Left lung (tissue), 10 donors: ENCODE results near the gene SERBP1. TPM values are rescaled to one million over a fixed set of nuclear protein-coding genes. Genes with fewer than 3 reads are reported as not detected.

Experiments
- ATAC-seq: fragments of 200-7000 bp; cut with Tn5 transposase; one replicate; pipeline ENCODE4 v1.9.1; 2020; ENCODE audit warnings: moderate library complexity
- DNase-seq, 4 donors: peaks; one replicate each; pipeline ENCODE4 v3.0.0-alpha.2; 2013 to 2020
- H3K27ac ChIP-seq, 2 donors: fragments of 200-600 bp; sonication (generic) in 1 of 2; one replicate each; pipeline versions ENCODE4 v1.5.0 to v1.8.0; 2020 to 2021
- H3K27me3 ChIP-seq, 2 donors: fragments of 200-600 bp; sonication (generic) in 1 of 2; one replicate each; pipeline versions ENCODE4 v1.5.0 to v1.8.0; 2020 to 2021
- H3K36me3 ChIP-seq, 2 donors: fragments of 200-600 bp; sonication (generic) in 1 of 2; one replicate each; pipeline versions ENCODE4 v1.5.0 to v1.8.0; 2020 to 2021
- H3K4me1 ChIP-seq, 2 donors: fragments of 200-600 bp; one replicate each; pipeline ENCODE4 v1.8.0; 2021
- H3K4me3 ChIP-seq, 2 donors: fragments of 200-600 bp; sonication (generic) in 1 of 2; one replicate each; pipeline versions ENCODE4 v1.5.0 to v1.8.0; 2020 to 2021; ENCODE audit warnings: mild to moderate bottlenecking in 1 of 2
- H3K9me3 ChIP-seq, 2 donors: fragments of 200-600 bp; sonication (generic) in 1 of 2; one replicate each; pipeline versions ENCODE4 v1.5.0 to v1.8.0; 2020 to 2021
- CTCF ChIP-seq, 2 donors: fragments of 200-600 bp; sonication (generic) in 1 of 2; IDR thresholded peaks; one replicate each; pipeline versions ENCODE4 v1.5.0 to v1.8.0; 2021; ENCODE audit warnings: antibody characterized with exemption in 2 of 2
- intact Hi-C, 2 donors: fragments of 100-400 bp; cut with DNase I; formaldehyde crosslinking; loops; one replicate each; pipeline versions ENCODE4 v1.11.2 to v1.14.2; 2022
- polyA plus RNA-seq, 6 donors: library from polyadenylated mRNA; unstranded; fragments of 120-200 nt; gene quantifications; one replicate each; pipeline ENCODE4 v1.2.1, GENCODE V29; 2013; ENCODE audit not compliant: insufficient read length in 6 of 6
- total RNA-seq, 2 donors: library from RNA; stranded (reverse); fragmentation: NEBNext Ultra II Directional; extraction: Animal tissue kit (Norgen Biotek cat#: 25700); gene quantifications; one replicate each; pipeline ENCODE4 v1.2.1, GENCODE V29; 2021
- donor health status: DM: no; HTN: yes; CAD: no.
- donor health status: DM: no; HTN: no; CAD: no.

Gene SERBP1
- total and polyA plus RNA-seq, 8 donors: 130 to 346 (median 315) TPM

GRCh38 chr1:67367370-67368045 is 62.7 kb downstream of the SERBP1 start:
- intact Hi-C loops: no loop called here
- H3K4me1 ChIP-seq: no peaks in the 10 kb centered on the region
- DNase-seq: peak in 2 of 4 donors; percentile 24 to 48
- no peaks in the 10 kb centered on the region for H3K9me3 ChIP-seq
- no peak for TF ChIP-seq CTCF (IDR thresholded peaks at IDR 0.05)
- H3K36me3 ChIP-seq: no peaks in the 10 kb centered on the region
- ATAC-seq: no peak
- H3K27ac ChIP-seq: no peak overlapping the region
- no peaks in the 10 kb centered on the region for H3K27me3 ChIP-seq
- H3K4me3 ChIP-seq: no peak overlapping the region

- Histone ChIP-seq H3K36me3 (no peaks in the 10 kb centered on the region), H3K4me1 (no peaks in the 10 kb centered on the region), H3K27ac (no peak overlapping the region), H3K9me3 (no peaks in the 10 kb centered on the region), H3K4me3 (no peak overlapping the region), H3K27me3 (no peaks in the 10 kb centered on the region)
- no peak for DNase-seq
- intact Hi-C loops: no loop called here
- no peak for ATAC-seq
- TF ChIP-seq CTCF (IDR thresholded peaks at IDR 0.05): no peak
Observed at GRCh38 chr1:67361641-67362040, 68.6 kb downstream of the SERBP1 start.

GRCh38 chr1:67359592-67359991 is 70.6 kb downstream of the SERBP1 start:
- Histone ChIP-seq H3K4me3 (no peak overlapping the region), H3K4me1 (no peaks in the 10 kb centered on the region), H3K27ac (no peak overlapping the region), H3K27me3 (no peaks in the 10 kb centered on the region), H3K36me3 (no peaks in the 10 kb centered on the region), H3K9me3 (no peaks in the 10 kb centered on the region)
- ATAC-seq: no peak
- no peak for DNase-seq
- intact Hi-C loops: no loop called here
- TF ChIP-seq CTCF (IDR thresholded peaks at IDR 0.05): no peak

Other genes with a start within 250 kb of the SERBP1 start
- gene IL12RB2, start 122.5 kb downstream of the SERBP1 start, total RNA-seq: 1 to 10 TPM in 1 of 2 donors, under 1 TPM in 1; 0.90 to 1.1 TPM
- 1 to 10 TPM in 1 of 6 donors, under 1 TPM in 5; 0.48 to 1.2 (median 0.65) TPM for gene IL12RB2, start 122.5 kb downstream of the SERBP1 start, polyA plus RNA-seq